Thyroid gland (tissue), 4 donors: ENCODE results near the gene ZNF587.

Experiments used
- POLR2A ChIP-seq, 2 donors: fragments of 450-650 bp; IDR thresholded peaks; one replicate each; pipeline ENCODE4 v1.6.1; 2017; ENCODE audit warnings: antibody characterized with exemption in 2 of 2, mild to moderate bottlenecking in 2 of 2, moderate library complexity in 1 of 2
- TF ChIP-seq, protein P1 (sequence below), 6 experiments: fragments of 200-600 bp in 3 of 6; fragments of 450-650 bp in 3 of 6; sonication (generic) in 3 of 6; IDR thresholded peaks; one replicate each; pipeline ENCODE4 v1.5.1; 2016 to 2019; ENCODE audit warnings: antibody characterized with exemption in 6 of 6, mild to moderate bottlenecking in 2 of 6, inconsistent platforms in 1 of 6, moderate library complexity in 1 of 6

GRCh38 chr19:57825511-57825910 lies 24.1 kb upstream of the ZNF587 start:
- TF ChIP-seq, protein P1, sequence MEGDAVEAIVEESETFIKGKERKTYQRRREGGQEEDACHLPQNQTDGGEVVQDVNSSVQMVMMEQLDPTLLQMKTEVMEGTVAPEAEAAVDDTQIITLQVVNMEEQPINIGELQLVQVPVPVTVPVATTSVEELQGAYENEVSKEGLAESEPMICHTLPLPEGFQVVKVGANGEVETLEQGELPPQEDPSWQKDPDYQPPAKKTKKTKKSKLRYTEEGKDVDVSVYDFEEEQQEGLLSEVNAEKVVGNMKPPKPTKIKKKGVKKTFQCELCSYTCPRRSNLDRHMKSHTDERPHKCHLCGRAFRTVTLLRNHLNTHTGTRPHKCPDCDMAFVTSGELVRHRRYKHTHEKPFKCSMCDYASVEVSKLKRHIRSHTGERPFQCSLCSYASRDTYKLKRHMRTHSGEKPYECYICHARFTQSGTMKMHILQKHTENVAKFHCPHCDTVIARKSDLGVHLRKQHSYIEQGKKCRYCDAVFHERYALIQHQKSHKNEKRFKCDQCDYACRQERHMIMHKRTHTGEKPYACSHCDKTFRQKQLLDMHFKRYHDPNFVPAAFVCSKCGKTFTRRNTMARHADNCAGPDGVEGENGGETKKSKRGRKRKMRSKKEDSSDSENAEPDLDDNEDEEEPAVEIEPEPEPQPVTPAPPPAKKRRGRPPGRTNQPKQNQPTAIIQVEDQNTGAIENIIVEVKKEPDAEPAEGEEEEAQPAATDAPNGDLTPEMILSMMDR (IDR thresholded peaks at IDR 0.05) = no peak
- no peak for TF ChIP-seq POLR2A (IDR thresholded peaks at IDR 0.05)
